PC-9 (cell line): ENCODE results near the gene SPRY4. TPM values are rescaled to one million over a fixed set of nuclear protein-coding genes. Genes with fewer than 3 reads are reported as not detected.

Experiments
- BruUV-seq: library from RNA; stranded (reverse); fragments of 400-500 nt; replicated peaks from 2 replicates; lab custom pipeline; 2021; lab: Mats Ljungman, UMichigan
- CTCF ChIA-PET: fragments of 300-600 bp; sonication (Branson Sonifier 250); formaldehyde crosslinking; loops from one replicate; lab custom pipeline; 2022; ENCODE audit warnings: antibody characterized with exemption; lab: Charles Lee
- POLR2A ChIA-PET: fragments of 300-600 bp; sonication (Branson Sonifier 250); formaldehyde crosslinking; loops from one replicate; lab custom pipeline; 2022; ENCODE audit warnings: antibody characterized with exemption; ENCODE audit not compliant: unreplicated experiment; lab: Charles Lee
- DNase-seq, 2 experiments: peaks; one replicate each; pipeline versions ENCODE4 v3.0.0 to v3.0.0-alpha.2; 2015 to 2022; ENCODE audit warnings: mixed read lengths in 1 of 2
- H2AFZ ChIP-seq: fragments of 200-600 bp; sonication (generic); 2 replicates; pipeline ENCODE4 v1.8.1; 2017; ENCODE audit warnings: antibody characterized with exemption
- H3F3A ChIP-seq: fragments of 200-600 bp; sonication (generic); 2 replicates; pipeline ENCODE4 v1.8.1; 2017; ENCODE audit warnings: antibody characterized with exemption, mild to moderate bottlenecking, low read depth; ENCODE audit not compliant: insufficient read depth
- H3K27ac ChIP-seq: fragments of 200-600 bp; sonication (generic); 2 replicates; pipeline ENCODE4 v1.6.1; 2016; ENCODE audit warnings: mixed run types
- H3K27me3 ChIP-seq: fragments of 200-600 bp; sonication (generic); 2 replicates; pipeline ENCODE4 v1.6.1; 2016; ENCODE audit warnings: low read depth, mixed run types; ENCODE audit not compliant: insufficient read depth
- H3K36me3 ChIP-seq: fragments of 200-600 bp; sonication (generic); 2 replicates; pipeline ENCODE4 v1.6.1; 2016; ENCODE audit warnings: low read depth, mixed run types
- H3K4me1 ChIP-seq: fragments of 200-600 bp; sonication (generic); replicated peaks from 2 replicates; pipeline ENCODE4 v1.6.1; 2016; ENCODE audit warnings: mixed run types; ENCODE audit not compliant: insufficient read depth
- H3K4me2 ChIP-seq: fragments of 200-600 bp; sonication (generic); 2 replicates; pipeline ENCODE4 v1.6.1; 2017; ENCODE audit warnings: mixed run types
- H3K4me3 ChIP-seq: fragments of 200-600 bp; sonication (generic); 2 replicates; pipeline ENCODE4 v1.6.1; 2016; ENCODE audit warnings: mixed run types
- H3K79me2 ChIP-seq: fragments of 200-600 bp; sonication (generic); 2 replicates; pipeline ENCODE4 v1.6.1; 2017; ENCODE audit warnings: low read depth, mixed run types
- H3K9me2 ChIP-seq: fragments of 200-600 bp; sonication (generic); 2 replicates; pipeline ENCODE4 v1.8.1; 2017; ENCODE audit warnings: mild to moderate bottlenecking; ENCODE audit not compliant: insufficient read depth
- H3K9me3 ChIP-seq: fragments of 200-600 bp; sonication (generic); 2 replicates; pipeline ENCODE4 v1.8.1; 2016; ENCODE audit warnings: low read depth; ENCODE audit not compliant: insufficient read depth
- H4K20me1 ChIP-seq: fragments of 200-600 bp; sonication (generic); 2 replicates; pipeline ENCODE4 v1.8.1; 2017; ENCODE audit not compliant: insufficient read depth
- CTCF ChIP-seq: fragments of 200-600 bp; sonication (generic); conservative IDR thresholded peaks from 2 replicates; pipeline ENCODE4 v1.6.1; 2017; ENCODE audit warnings: mixed run types, antibody characterized with exemption, mild to moderate bottlenecking, moderate library complexity
- EZH2 ChIP-seq: fragments of 200-600 bp; sonication (generic); IDR thresholded peaks from 2 replicates; pipeline ENCODE4 v1.8.0; 2017; ENCODE audit warnings: antibody characterized with exemption, low read depth
- intact Hi-C: fragments of 100-400 bp; cut with micrococcal nuclease; formaldehyde crosslinking; loops from one replicate; pipeline ENCODE4 v1.10.0; 2022; ENCODE audit not compliant: unreplicated experiment
- total RNA-seq: library from RNA; stranded (reverse); gene quantifications from 2 replicates; pipeline ENCODE4 v1.2.3, GENCODE V29; 2021

The SPRY4 gene
- total RNA-seq, 1 experiment from 2014 or later: 11.0 TPM

GRCh38 chr5:142316681-142317080 is 8.1 kb downstream of the SPRY4 start:
- Histone ChIP-seq H3K9me2 (no peaks in the 10 kb centered on the region), H3K4me1 (peaks cover 42% of the 10 kb centered on the region), H3K4me2 (no peak overlapping the region), H3F3A (peaks cover 61% of the 10 kb centered on the region), H4K20me1 (peaks cover 98% of the 10 kb centered on the region), H3K9me3 (no peaks in the 10 kb centered on the region), H3K79me2 (peaks cover 100% of the 10 kb centered on the region), H3K27me3 (no peaks in the 10 kb centered on the region), H2AFZ (no peak overlapping the region), H3K36me3 (peaks cover 64% of the 10 kb centered on the region), H3K4me3 (no peak overlapping the region), H3K27ac (no peak overlapping the region; the same call in 1 of the 2 replicates)
- intact Hi-C loops: no loop called here
- POLR2A ChIA-PET: no interaction called here
- CTCF ChIA-PET: interaction anchor here (0.5 kb wide), 1 partner anchor 101 kb away, joined by 10 read pairs; no protein-coding TSS in a partner anchor
- no TSS peak for BruUV-seq
- TF ChIP-seq CTCF: no peak
- no peak for TF ChIP-seq EZH2
- no peak for DNase-seq

DNA sequence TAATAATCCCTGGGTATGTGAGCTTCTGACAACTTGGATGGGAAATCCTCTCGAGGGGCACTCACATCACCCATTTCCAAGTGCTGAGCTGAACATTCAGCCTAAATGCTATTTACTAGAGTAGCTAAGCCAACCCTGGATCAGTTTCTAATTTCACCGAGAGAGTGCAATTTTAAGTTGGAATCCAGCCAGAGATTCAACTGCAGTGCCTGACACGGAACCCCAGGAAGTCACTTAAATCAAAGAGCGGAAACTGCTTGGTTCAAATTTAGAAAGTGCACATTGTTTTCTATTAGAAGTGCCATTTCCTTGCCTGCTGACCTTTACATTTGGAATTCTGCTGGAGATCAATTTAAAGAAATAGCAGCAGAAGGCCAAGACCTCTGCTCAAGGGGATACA is 8.8 kb downstream of the SPRY4 start:
- no peak overlapping the region for H2AFZ ChIP-seq
- no peaks in the 10 kb centered on the region for H3K9me2 ChIP-seq
- peaks cover 100% of the 10 kb centered on the region for H3K79me2 ChIP-seq
- intact Hi-C loops: no loop called here
- TF ChIP-seq EZH2 (no peak), CTCF (no peak)
- H3K27me3 ChIP-seq: no peaks in the 10 kb centered on the region
- no peak overlapping the region for H3K4me3 ChIP-seq
- no peak for DNase-seq
- H3K36me3 ChIP-seq: peaks cover 66% of the 10 kb centered on the region
- peaks cover 36% of the 10 kb centered on the region for H3K4me1 ChIP-seq
- H3K9me3 ChIP-seq: no peaks in the 10 kb centered on the region
- no peak overlapping the region for H3K4me2 ChIP-seq
- H3F3A ChIP-seq: peaks cover 66% of the 10 kb centered on the region
- ChIA-PET POLR2A (no interaction called here), CTCF (interaction anchor here (0.5 kb wide), 1 partner anchor 100 kb away, joined by 10 read pairs; no protein-coding TSS in a partner anchor)
- no TSS peak for BruUV-seq
- peaks cover 98% of the 10 kb centered on the region for H4K20me1 ChIP-seq
- H3K27ac ChIP-seq: no peak overlapping the region; the same call in 1 of the 2 replicates

GRCh38 chr5:142315096-142315900 is 9.5 kb downstream of the SPRY4 start:
- TF ChIP-seq CTCF (no peak), EZH2 (no peak)
- Histone ChIP-seq H3F3A (peaks cover 71% of the 10 kb centered on the region), H3K4me2 (no peak overlapping the region), H3K9me2 (no peaks in the 10 kb centered on the region), H3K79me2 (peaks cover 98% of the 10 kb centered on the region), H3K4me1 (peaks cover 28% of the 10 kb centered on the region), H4K20me1 (peaks cover 97% of the 10 kb centered on the region), H3K36me3 (peaks cover 67% of the 10 kb centered on the region), H3K4me3 (no peak overlapping the region), H2AFZ (no peak overlapping the region), H3K9me3 (no peaks in the 10 kb centered on the region), H3K27ac (no peak overlapping the region), H3K27me3 (no peaks in the 10 kb centered on the region)
- no TSS peak for BruUV-seq
- no peak for DNase-seq
- CTCF ChIA-PET: no interaction called here
- POLR2A ChIA-PET: no interaction called here
- intact Hi-C loops: no loop called here
